Nephron (organoid): ENCODE data around the gene FAM222B.

Experiments
- H3K27ac Mint-ChIP-seq, 3 experiments: 2 replicates each; pipeline ENCODE4 v1.8.0; 2020; ENCODE audit warnings: mixed read lengths in 3 of 3, mild to moderate bottlenecking in 2 of 3, moderate library complexity in 1 of 3
- H3K27me3 Mint-ChIP-seq: 2 replicates; pipeline ENCODE4 v1.8.0; 2021; ENCODE audit warnings: low read depth, mild to moderate bottlenecking, moderate library complexity, mixed read lengths
- H3K36me3 Mint-ChIP-seq: 2 replicates; pipeline ENCODE4 v1.8.0; 2020; ENCODE audit warnings: low read depth, mixed read lengths
- H3K4me1 Mint-ChIP-seq: 2 replicates; pipeline ENCODE4 v1.8.0; 2020; ENCODE audit warnings: mixed read lengths
- H3K4me3 Mint-ChIP-seq, 3 experiments: 2 replicates each; pipeline ENCODE4 v1.8.0; 2020; ENCODE audit warnings: mild to moderate bottlenecking in 3 of 3, mixed read lengths in 3 of 3, moderate library complexity in 2 of 3
- H3K9me3 Mint-ChIP-seq: 2 replicates; pipeline ENCODE4 v1.8.0; 2020; ENCODE audit warnings: mixed read lengths
- CTCF ChIP-seq, 3 experiments: fragments of 200-600 bp; sonication (generic); IDR thresholded peaks; one replicate each; pipeline ENCODE4 v1.5.0; 2021; ENCODE audit warnings: antibody characterized with exemption in 3 of 3; ENCODE audit not compliant: unreplicated experiment in 3 of 3

FAM222B gene

DNA sequence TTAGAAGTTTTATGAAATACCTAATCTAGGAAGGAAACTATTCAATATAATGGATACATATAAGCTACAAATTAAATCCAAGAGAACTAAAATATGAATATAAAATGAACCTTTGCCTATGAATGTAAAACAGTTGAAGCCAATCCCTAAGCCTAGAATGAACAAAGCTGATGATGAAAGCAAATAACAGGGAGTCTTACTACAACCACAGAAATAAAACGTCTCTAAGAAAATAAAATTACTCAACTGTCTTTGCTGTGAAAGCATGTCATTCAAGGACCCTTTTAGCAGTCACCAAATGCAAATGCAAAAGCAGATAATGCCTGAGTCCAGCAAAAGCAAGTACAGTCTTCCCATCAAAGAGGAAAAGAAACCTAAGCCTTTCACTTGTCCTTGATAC, 23.0 kb downstream of the FAM222B start:
- Mint-ChIP-seq H3K9me3 (no peaks in the 10 kb centered on the region), H3K4me1 (no peaks in the 10 kb centered on the region), H3K36me3 (no peaks in the 10 kb centered on the region), H3K4me3 (no peak overlapping the region), H3K27ac (no peak overlapping the region), H3K27me3 (no peaks in the 10 kb centered on the region)
- no peak for TF ChIP-seq CTCF (IDR thresholded peaks at IDR 0.05; ENCODE audit: unreplicated experiment in 3 of 3)

DNA sequence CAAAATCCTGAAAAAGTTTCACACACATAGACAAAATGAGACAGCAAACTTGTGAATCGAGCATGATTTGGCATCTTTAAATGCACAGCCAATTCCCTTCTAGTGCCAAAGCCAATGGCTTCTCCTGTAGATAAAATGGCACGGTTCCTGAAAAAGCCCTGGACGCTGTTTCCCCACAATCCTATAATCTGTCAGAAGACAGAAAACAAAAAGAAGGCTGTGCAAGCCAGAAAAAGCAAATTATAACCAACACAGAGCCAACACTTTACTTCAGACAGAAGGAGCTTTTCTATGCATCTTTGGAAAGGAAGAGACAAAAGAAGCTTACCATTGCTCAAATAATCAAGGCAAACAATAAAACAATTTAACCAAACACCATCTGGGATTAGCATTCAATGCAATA, 23.8 kb downstream of the FAM222B start:
- Mint-ChIP-seq H3K27ac (peak overlapping the region in 1 of 3 experiments; percentile 47), H3K4me3 (no peak overlapping the region), H3K9me3 (no peaks in the 10 kb centered on the region), H3K27me3 (no peaks in the 10 kb centered on the region), H3K4me1 (no peaks in the 10 kb centered on the region), H3K36me3 (no peaks in the 10 kb centered on the region)
- no peak for TF ChIP-seq CTCF (IDR thresholded peaks at IDR 0.05; ENCODE audit: unreplicated experiment in 3 of 3)

GRCh38 chr17:28816540-28816939, 26.1 kb downstream of the FAM222B start:
- Mint-ChIP-seq H3K4me1 (peaks cover 1% of the 10 kb centered on the region), H3K27ac (peak overlapping the region in 1 of 3 experiments; percentile 49), H3K4me3 (no peak overlapping the region), H3K36me3 (no peaks in the 10 kb centered on the region), H3K9me3 (no peaks in the 10 kb centered on the region), H3K27me3 (no peaks in the 10 kb centered on the region)
- TF ChIP-seq CTCF (IDR thresholded peaks at IDR 0.05; ENCODE audit: unreplicated experiment in 3 of 3) = no peak

- peaks cover 2% of the 10 kb centered on the region for H3K36me3 Mint-ChIP-seq
These were observed 29.7 kb downstream of the FAM222B start for GRCh38 chr17:28812748-28813377.

DNA sequence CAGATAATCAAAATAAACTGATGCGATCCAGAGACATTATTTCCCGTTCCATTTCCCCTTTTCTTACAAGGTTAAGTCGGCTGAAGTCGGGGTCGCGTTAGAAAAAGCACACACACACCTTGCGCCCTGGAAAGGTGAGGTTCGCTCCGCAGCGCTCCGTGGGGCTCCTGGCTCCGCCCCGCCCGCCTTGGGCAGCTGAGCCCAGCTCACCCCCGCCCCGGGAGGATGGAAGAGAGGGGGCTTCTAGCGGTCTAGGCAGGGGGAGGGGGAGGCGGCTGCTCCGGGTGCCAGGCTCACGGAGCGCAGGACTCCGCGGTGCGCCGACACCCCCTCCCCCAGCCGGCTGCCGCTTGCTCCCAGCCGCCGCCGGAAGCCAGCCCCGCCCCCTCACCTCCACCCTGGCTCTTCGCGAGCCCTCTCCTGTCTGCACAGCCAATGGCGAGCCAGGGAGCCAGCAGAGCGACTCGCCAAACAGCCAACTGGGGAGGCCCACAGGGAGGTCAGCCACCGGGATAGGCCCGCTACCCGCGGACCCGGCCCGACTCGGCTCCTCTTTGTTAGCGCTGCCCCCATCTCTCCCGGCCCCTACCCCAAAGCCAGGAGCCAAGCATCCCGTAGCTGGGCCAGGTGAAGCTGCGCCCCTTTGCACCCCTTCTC, 30.4 kb downstream of the FAM222B start:
- Mint-ChIP-seq H3K27ac (peak overlapping the region; percentile 94 to 98 (median 95)), H3K4me1 (peaks cover 26% of the 10 kb centered on the region), H3K27me3 (no peaks in the 10 kb centered on the region), H3K9me3 (no peaks in the 10 kb centered on the region), H3K4me3 (peak overlapping the region; percentile 93 to 94 (median 94)), H3K36me3 (peaks cover 7% of the 10 kb centered on the region)
- no peak for TF ChIP-seq CTCF (IDR thresholded peaks at IDR 0.05; ENCODE audit: unreplicated experiment in 3 of 3)

More at GRCh38 chr17:28812748-28813377, 29.7 kb downstream of the FAM222B start:
- H3K4me3 Mint-ChIP-seq = peak overlapping the region; percentile 93 to 94 (median 94)
- peak overlapping the region; percentile 94 to 98 (median 95) for H3K27ac Mint-ChIP-seq
- TF ChIP-seq CTCF (IDR thresholded peaks at IDR 0.05; ENCODE audit: unreplicated experiment in 3 of 3) = no peak
- no peaks in the 10 kb centered on the region for H3K27me3 Mint-ChIP-seq
- no peaks in the 10 kb centered on the region for H3K9me3 Mint-ChIP-seq
- peaks cover 21% of the 10 kb centered on the region for H3K4me1 Mint-ChIP-seq
